Prostate gland (tissue), 2 donors: ENCODE measurements around the gene MTOR. TPM values are rescaled to one million over a fixed set of nuclear protein-coding genes. Genes with fewer than 3 reads are reported as not detected.

Experiments
- DNase-seq: peaks from one replicate; pipeline ENCODE4 v3.0.0-alpha.2; 2019; ENCODE audit warnings: low spot score
- H3K27ac ChIP-seq, 2 donors: fragments of 200-600 bp; sonication (generic); 2 replicates each; pipeline ENCODE4 v1.5.1; 2017 to 2019
- H3K27me3 ChIP-seq: fragments of 200-600 bp; sonication (generic); replicated peaks from 2 replicates; pipeline ENCODE4 v1.5.1; 2019; ENCODE audit not compliant: insufficient read depth
- H3K36me3 ChIP-seq, 2 donors: fragments of 200-600 bp; sonication (generic); 1 replicate in 1 of 2; 2 replicates in 1 of 2; pipeline versions ENCODE4 v1.5.1 to v1.8.1; 2017 to 2019
- H3K4me1 ChIP-seq: fragments of 200-600 bp; sonication (generic); replicated peaks from 2 replicates; pipeline ENCODE4 v1.5.1; 2019
- H3K4me3 ChIP-seq, 2 donors: fragments of 200-600 bp; sonication (generic); 2 replicates each; pipeline ENCODE4 v1.5.1; 2017 to 2019
- H3K9me3 ChIP-seq: fragments of 200-600 bp; sonication (generic); 2 replicates; pipeline ENCODE4 v1.5.1; 2017
- CTCF ChIP-seq, 4 experiments: fragments of 200-600 bp in 2 of 4; fragments of 450-650 bp in 2 of 4; sonication (generic) in 2 of 4; IDR thresholded peaks; 1 replicate in 3 of 4; 2 replicates in 1 of 4; pipeline ENCODE4 v1.5.1; 2016 to 2019; ENCODE audit warnings: antibody characterized with exemption in 4 of 4, mild to moderate bottlenecking in 2 of 4, moderate library complexity in 2 of 4
- POLR2A ChIP-seq: fragments of 450-650 bp; IDR thresholded peaks from one replicate; pipeline ENCODE4 v1.6.1; 2016; ENCODE audit warnings: antibody characterized with exemption, mild to moderate bottlenecking
- POLR2AphosphoS5 ChIP-seq: sonication (generic); formaldehyde crosslinking; IDR thresholded peaks from one replicate; pipeline ENCODE4 v1.6.1; 2017; ENCODE audit warnings: antibody characterized with exemption
- WGBS: methylation state at CpG from one replicate; pipeline ENCODE4 v1.1.5; 2018; 5-methylcytosine and 5-hydroxymethylcytosine counted together
- intact Hi-C: fragments of 100-400 bp; cut with DNase I; formaldehyde crosslinking; loops from one replicate; pipeline ENCODE4 v1.14.2; 2022
- total RNA-seq, 2 donors: library from RNA; depleted of rRNA; stranded (reverse); fragments of >200 nt; gene quantifications; one replicate each; pipeline ENCODE4 v1.1.0, GENCODE V29; 2016

The MTOR gene
- total RNA-seq, 2 donors from 2014 or later, result 34.7 to 56.1 TPM

- Histone ChIP-seq H3K27ac (no peak overlapping the region), H3K4me3 (no peak overlapping the region), H3K27me3 (no peaks in the 10 kb centered on the region), H3K4me1 (no peaks in the 10 kb centered on the region), H3K9me3 (no peaks in the 10 kb centered on the region), H3K36me3 (peaks cover 0 to 4% of the 10 kb centered on the region in 2 donors)
- intact Hi-C loops, result no loop called here
- DNase-seq, result no peak
- WGBS, result 89% methylated on average over 2 of the region's 2 CpGs
- TF ChIP-seq POLR2A, result no peak
- TF ChIP-seq POLR2AphosphoS5, result no peak
- no peak for TF ChIP-seq CTCF (IDR thresholded peaks at IDR 0.05)
These were observed 65.4 kb downstream of the MTOR start for GRCh38 chr1:11196945-11197344.

- H3K36me3 ChIP-seq, result peaks cover 0 to 7% of the 10 kb centered on the region in 2 donors
- no peaks in the 10 kb centered on the region for H3K4me1 ChIP-seq
- no peak for DNase-seq
- H3K4me3 ChIP-seq, result no peak overlapping the region
- no peaks in the 10 kb centered on the region for H3K9me3 ChIP-seq
- WGBS, result 89% methylated on average over 14 of the region's 14 CpGs
- H3K27ac ChIP-seq, result no peak overlapping the region
- no peak for TF ChIP-seq POLR2A
- TF ChIP-seq POLR2AphosphoS5, result no peak
- TF ChIP-seq CTCF (IDR thresholded peaks at IDR 0.05), result no peak
- intact Hi-C loops, result no loop called here
- H3K27me3 ChIP-seq, result no peaks in the 10 kb centered on the region
These were observed 67.8 kb downstream of the MTOR start for GRCh38 chr1:11194407-11195176.

GRCh38 chr1:11193376-11193775, 69.0 kb downstream of the MTOR start:
- H3K9me3 ChIP-seq, result no peaks in the 10 kb centered on the region
- no peaks in the 10 kb centered on the region for H3K27me3 ChIP-seq
- no peak overlapping the region for H3K27ac ChIP-seq
- H3K36me3 ChIP-seq, result peaks cover 0 to 7% of the 10 kb centered on the region in 2 donors
- no peak overlapping the region for H3K4me3 ChIP-seq
- TF ChIP-seq CTCF (IDR thresholded peaks at IDR 0.05) (no peak), POLR2A (no peak), POLR2AphosphoS5 (no peak)
- intact Hi-C loops, result no loop called here
- no peak for DNase-seq
- no peaks in the 10 kb centered on the region for H3K4me1 ChIP-seq
- WGBS, result 97% methylated on average over 11 of the region's 11 CpGs

- 92% methylated on average over 8 of the region's 8 CpGs for WGBS
These were observed 73.4 kb downstream of the MTOR start, which contains the start of gene ANGPTL7 for GRCh38 chr1:11188858-11189451. TSS of gene ANGPTL7 (plus strand) at chr1:11189355. CDS start at chr1:11189580, 225 bp downstream.

More at GRCh38 chr1:11188858-11189451, 73.4 kb downstream of the MTOR start, which contains the start of gene ANGPTL7:
- H3K36me3 ChIP-seq, result peaks cover 0 to 2% of the 10 kb centered on the region in 2 donors
- intact Hi-C loops, result no loop called here
- no peak within 1 kb of the TSS for H3K4me3 ChIP-seq
- H3K27me3 ChIP-seq, result no peaks in the 10 kb centered on the region
- H3K9me3 ChIP-seq, result no peaks in the 10 kb centered on the region
- H3K4me1 ChIP-seq, result no peaks in the 10 kb centered on the region
- H3K27ac ChIP-seq, result no peak within 1 kb of the TSS
- DNase-seq, result no peak
- TF ChIP-seq CTCF (IDR thresholded peaks at IDR 0.05) (no peak), POLR2AphosphoS5 (no peak), POLR2A (no peak)
